Measurements from ENCODE around the gene ASB18.

The ASB18 gene

DNA sequence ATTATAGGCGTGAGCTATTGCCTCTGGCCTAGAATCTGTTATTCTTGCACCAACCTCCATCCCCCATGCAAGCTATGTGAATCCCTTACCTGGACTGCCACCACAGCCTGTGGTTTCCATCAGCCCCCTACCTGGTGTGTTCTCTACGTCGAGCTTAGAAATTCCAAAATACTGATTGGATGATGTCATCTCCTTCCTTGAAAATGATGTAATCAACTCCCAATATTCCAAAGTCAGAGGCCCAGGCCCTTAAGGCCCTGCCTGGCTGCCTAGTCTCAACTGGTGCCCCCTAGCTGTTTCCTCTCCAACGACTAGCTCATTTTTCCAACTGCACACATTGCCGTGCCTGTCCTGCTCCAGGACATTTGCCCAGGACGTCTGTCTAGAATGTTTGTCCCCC lies 54.7 kb downstream of the ASB18 start:
- H3K27me3 ChIP-seq (replicated peaks; ENCODE audit: insufficient read depth, low read length): no peaks in the 10 kb centered on the region
- no peaks in the 10 kb centered on the region for H3K9me2 ChIP-seq (replicated peaks; ENCODE audit: insufficient read depth, low read length)
- no peaks in the 10 kb centered on the region for H3K36me3 ChIP-seq (replicated peaks; ENCODE audit: insufficient read depth, low read length)
- no peak overlapping the region for H2AFZ ChIP-seq (ENCODE audit: low read length)
- no peak for DNase-seq
- H3K9ac ChIP-seq (ENCODE audit: low read length): no peak overlapping the region
- H3K4me1 ChIP-seq (ENCODE audit: low read length): no peaks in the 10 kb centered on the region
- no peaks in the 10 kb centered on the region for H4K20me1 ChIP-seq (ENCODE audit: insufficient read depth, low read length)
- H3K4me3 ChIP-seq (ENCODE audit: low read length): no peak overlapping the region
- H3K4me2 ChIP-seq (ENCODE audit: low read depth, low read length): no peak overlapping the region
- TF ChIP-seq, protein P1, sequence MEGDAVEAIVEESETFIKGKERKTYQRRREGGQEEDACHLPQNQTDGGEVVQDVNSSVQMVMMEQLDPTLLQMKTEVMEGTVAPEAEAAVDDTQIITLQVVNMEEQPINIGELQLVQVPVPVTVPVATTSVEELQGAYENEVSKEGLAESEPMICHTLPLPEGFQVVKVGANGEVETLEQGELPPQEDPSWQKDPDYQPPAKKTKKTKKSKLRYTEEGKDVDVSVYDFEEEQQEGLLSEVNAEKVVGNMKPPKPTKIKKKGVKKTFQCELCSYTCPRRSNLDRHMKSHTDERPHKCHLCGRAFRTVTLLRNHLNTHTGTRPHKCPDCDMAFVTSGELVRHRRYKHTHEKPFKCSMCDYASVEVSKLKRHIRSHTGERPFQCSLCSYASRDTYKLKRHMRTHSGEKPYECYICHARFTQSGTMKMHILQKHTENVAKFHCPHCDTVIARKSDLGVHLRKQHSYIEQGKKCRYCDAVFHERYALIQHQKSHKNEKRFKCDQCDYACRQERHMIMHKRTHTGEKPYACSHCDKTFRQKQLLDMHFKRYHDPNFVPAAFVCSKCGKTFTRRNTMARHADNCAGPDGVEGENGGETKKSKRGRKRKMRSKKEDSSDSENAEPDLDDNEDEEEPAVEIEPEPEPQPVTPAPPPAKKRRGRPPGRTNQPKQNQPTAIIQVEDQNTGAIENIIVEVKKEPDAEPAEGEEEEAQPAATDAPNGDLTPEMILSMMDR (IDR thresholded peaks at IDR 0.05; ENCODE audit: low read length): no peak
- no peak for TF ChIP-seq EZH2 (optimal IDR thresholded peaks at IDR 0.05; ENCODE audit: low read depth, low read length)
- TF ChIP-seq EZH2phosphoT487 (IDR thresholded peaks at IDR 0.05; ENCODE audit: low read length): no peak
- H3F3A ChIP-seq (ENCODE audit: insufficient read depth, low read length): no peaks in the 10 kb centered on the region
- H3K9me3 ChIP-seq (replicated peaks; ENCODE audit: insufficient read depth, low read length): no peaks in the 10 kb centered on the region
- no peak overlapping the region for H3K27ac ChIP-seq (ENCODE audit: low read length)
- no peaks in the 10 kb centered on the region for H3K79me2 ChIP-seq (ENCODE audit: low read length)

DNA sequence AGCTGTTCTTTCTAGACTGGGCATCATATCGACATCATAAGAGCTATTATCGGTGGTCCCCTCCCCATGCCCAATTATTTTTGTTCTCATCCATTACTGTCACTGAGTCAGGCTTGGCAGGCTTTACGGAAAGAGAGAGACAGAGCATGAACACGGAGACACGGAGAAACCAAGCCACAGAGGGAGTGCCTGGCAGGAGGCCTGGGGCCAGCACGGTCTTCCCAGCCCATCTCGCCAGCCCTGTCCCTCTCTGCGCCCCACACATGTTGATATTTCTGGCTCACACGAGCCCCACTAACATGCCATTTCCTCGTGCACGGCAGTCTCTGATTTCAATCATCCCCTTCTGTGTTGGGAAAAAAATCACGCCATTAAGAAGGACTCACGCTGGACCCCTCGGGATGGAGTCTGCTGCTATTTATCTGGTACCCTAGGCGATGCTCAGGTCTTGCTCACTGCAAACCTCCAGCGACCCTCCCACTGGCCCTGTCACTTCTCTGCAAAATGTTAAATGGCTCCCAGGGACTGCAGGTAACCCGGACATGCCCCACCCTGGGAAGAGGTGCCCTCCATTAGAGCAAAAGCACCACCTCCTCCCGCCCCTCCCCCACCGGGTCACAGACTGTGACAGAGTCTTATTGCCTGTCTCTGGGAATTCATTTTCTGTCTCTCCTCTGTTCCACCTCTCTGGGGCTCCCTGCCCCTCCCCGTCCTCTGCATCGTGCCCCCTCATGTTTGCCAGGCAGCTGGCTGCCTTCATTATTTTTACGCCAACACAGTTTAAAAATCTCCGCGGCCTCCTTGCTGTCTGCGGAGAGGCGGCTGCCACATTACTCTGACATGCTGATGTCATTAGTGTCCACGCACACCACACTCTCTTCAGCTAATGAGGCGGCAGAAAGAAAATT lies 55.9 kb downstream of the ASB18 start:
- DNase-seq: no peak
- Histone ChIP-seq H3K4me3 (ENCODE audit: low read length) (no peak overlapping the region), H3K27ac (ENCODE audit: low read length) (no peak overlapping the region), H3K27me3 (replicated peaks; ENCODE audit: insufficient read depth, low read length) (no peaks in the 10 kb centered on the region), H2AFZ (ENCODE audit: low read length) (no peak overlapping the region), H3K79me2 (ENCODE audit: low read length) (no peaks in the 10 kb centered on the region), H3K9ac (ENCODE audit: low read length) (no peak overlapping the region), H4K20me1 (ENCODE audit: insufficient read depth, low read length) (no peaks in the 10 kb centered on the region), H3K9me3 (replicated peaks; ENCODE audit: insufficient read depth, low read length) (no peaks in the 10 kb centered on the region), H3K36me3 (replicated peaks; ENCODE audit: insufficient read depth, low read length) (no peaks in the 10 kb centered on the region), H3K4me1 (ENCODE audit: low read length) (no peaks in the 10 kb centered on the region), H3F3A (ENCODE audit: insufficient read depth, low read length) (no peaks in the 10 kb centered on the region), H3K9me2 (replicated peaks; ENCODE audit: insufficient read depth, low read length) (no peaks in the 10 kb centered on the region), H3K4me2 (ENCODE audit: low read depth, low read length) (no peak overlapping the region)
- TF ChIP-seq, protein P1 (IDR thresholded peaks at IDR 0.05; ENCODE audit: low read length): no peak
- TF ChIP-seq EZH2phosphoT487 (IDR thresholded peaks at IDR 0.05; ENCODE audit: low read length): no peak
- TF ChIP-seq EZH2 (optimal IDR thresholded peaks at IDR 0.05; ENCODE audit: low read depth, low read length): no peak

DNA sequence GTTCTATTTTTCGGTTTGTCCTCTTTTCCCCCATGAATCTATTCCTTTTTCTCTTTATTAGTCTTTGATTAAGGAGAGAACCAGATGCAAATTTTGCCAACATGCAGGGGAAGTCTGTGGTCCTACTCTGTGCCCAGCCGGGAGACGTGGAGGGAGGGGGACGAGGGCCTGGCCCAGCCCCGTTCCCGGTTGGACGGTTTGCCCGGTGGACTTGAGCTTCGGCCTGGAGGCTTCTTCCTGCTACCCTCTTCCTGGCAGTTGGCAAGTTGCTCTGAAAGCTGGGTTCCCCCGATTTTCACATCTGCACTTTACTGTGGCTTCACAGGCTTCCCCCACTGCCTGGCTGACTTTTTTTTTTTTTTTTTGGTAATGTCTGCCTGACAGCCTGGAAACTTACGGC lies 56.7 kb downstream of the ASB18 start:
- Histone ChIP-seq H3K4me2 (ENCODE audit: low read depth, low read length) (no peak overlapping the region), H4K20me1 (ENCODE audit: insufficient read depth, low read length) (no peaks in the 10 kb centered on the region), H3K79me2 (ENCODE audit: low read length) (no peaks in the 10 kb centered on the region), H3K9ac (ENCODE audit: low read length) (no peak overlapping the region), H3F3A (ENCODE audit: insufficient read depth, low read length) (no peaks in the 10 kb centered on the region), H3K36me3 (replicated peaks; ENCODE audit: insufficient read depth, low read length) (no peaks in the 10 kb centered on the region), H3K9me2 (replicated peaks; ENCODE audit: insufficient read depth, low read length) (no peaks in the 10 kb centered on the region), H3K4me1 (ENCODE audit: low read length) (no peaks in the 10 kb centered on the region), H3K27me3 (replicated peaks; ENCODE audit: insufficient read depth, low read length) (no peaks in the 10 kb centered on the region), H3K4me3 (ENCODE audit: low read length) (no peak overlapping the region), H3K27ac (ENCODE audit: low read length) (no peak overlapping the region), H3K9me3 (replicated peaks; ENCODE audit: insufficient read depth, low read length) (no peaks in the 10 kb centered on the region), H2AFZ (ENCODE audit: low read length) (no peak overlapping the region)
- no peak for TF ChIP-seq EZH2phosphoT487 (IDR thresholded peaks at IDR 0.05; ENCODE audit: low read length)
- TF ChIP-seq, protein P1 (IDR thresholded peaks at IDR 0.05; ENCODE audit: low read length): no peak
- no peak for TF ChIP-seq EZH2 (optimal IDR thresholded peaks at IDR 0.05; ENCODE audit: low read depth, low read length)
- DNase-seq: no peak
